GM12865 (cell line): ENCODE measurements around the gene RASA2.

ENCODE experiments used
- DNase-seq: peaks from one replicate; pipeline ENCODE4 v3.0.0; 2010; ENCODE audit warnings: low read depth
- H3K4me3 ChIP-seq: 2 replicates; pipeline ENCODE4 v1.5.1; 2011; ENCODE audit warnings: mild to moderate bottlenecking, low read depth, low read length, control low read depth
- TF ChIP-seq, protein P1 (sequence below): IDR thresholded peaks from 2 replicates; pipeline ENCODE4 v1.5.1; 2011; ENCODE audit warnings: low read length, control low read depth, low read depth, inconsistent platforms; ENCODE audit not compliant: insufficient read depth; ENCODE audit errors: missing control alignments

The RASA2 gene

DNA sequence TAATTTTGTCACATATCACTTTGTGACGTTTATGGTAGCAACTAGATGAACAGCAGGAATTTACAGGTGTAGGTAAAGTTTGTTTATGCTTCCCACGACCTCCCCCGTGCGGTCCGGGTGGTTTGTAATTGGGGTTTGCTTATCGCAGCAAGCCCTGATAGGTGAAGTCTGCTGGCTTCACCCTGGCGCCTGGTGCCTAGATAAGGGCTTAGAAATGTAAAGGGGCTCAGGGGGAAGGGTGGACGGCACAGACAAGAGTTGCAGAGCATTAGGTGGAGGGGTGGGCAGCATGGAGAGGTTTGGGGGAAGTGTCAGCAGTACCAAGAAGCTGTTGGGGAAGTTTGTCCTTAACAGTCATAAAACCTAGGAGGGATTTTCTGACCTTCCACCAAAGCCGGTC lies 143.1 kb downstream of the RASA2 start:
- TF ChIP-seq, protein P1, sequence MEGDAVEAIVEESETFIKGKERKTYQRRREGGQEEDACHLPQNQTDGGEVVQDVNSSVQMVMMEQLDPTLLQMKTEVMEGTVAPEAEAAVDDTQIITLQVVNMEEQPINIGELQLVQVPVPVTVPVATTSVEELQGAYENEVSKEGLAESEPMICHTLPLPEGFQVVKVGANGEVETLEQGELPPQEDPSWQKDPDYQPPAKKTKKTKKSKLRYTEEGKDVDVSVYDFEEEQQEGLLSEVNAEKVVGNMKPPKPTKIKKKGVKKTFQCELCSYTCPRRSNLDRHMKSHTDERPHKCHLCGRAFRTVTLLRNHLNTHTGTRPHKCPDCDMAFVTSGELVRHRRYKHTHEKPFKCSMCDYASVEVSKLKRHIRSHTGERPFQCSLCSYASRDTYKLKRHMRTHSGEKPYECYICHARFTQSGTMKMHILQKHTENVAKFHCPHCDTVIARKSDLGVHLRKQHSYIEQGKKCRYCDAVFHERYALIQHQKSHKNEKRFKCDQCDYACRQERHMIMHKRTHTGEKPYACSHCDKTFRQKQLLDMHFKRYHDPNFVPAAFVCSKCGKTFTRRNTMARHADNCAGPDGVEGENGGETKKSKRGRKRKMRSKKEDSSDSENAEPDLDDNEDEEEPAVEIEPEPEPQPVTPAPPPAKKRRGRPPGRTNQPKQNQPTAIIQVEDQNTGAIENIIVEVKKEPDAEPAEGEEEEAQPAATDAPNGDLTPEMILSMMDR, result no peak
- no peak overlapping the region for H3K4me3 ChIP-seq
- DNase-seq, result no peak

DNA sequence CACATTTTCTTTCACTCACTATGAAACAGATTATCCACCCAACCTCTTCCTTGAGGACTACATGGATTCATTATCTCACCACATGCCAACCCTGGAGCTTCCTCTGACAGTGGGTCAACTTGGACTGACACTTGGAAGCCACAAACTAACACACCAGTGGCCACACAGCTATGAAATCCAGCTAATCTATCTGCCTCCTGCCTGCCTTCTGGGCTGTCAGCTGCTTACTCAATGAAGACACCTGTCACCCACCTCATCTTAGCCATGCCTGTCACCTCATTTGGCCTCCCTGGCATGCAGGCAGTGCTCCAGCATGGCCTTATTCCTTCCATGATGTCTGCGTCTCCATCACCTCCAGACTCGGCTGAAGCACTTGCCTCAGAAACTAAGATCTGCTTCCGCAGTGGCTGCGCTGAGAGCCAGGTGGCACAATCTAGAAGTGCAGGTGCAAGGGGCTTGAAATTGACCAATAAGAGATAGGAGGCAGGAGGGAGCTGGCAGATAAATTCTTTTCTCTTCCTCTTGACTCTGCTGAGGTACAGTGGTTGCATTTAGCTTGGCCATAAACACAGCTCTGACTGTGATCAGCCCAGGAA lies 146.1 kb downstream of the RASA2 start:
- DNase-seq, result no peak
- TF ChIP-seq, protein P1, result no peak
- no peak overlapping the region for H3K4me3 ChIP-seq

DNA sequence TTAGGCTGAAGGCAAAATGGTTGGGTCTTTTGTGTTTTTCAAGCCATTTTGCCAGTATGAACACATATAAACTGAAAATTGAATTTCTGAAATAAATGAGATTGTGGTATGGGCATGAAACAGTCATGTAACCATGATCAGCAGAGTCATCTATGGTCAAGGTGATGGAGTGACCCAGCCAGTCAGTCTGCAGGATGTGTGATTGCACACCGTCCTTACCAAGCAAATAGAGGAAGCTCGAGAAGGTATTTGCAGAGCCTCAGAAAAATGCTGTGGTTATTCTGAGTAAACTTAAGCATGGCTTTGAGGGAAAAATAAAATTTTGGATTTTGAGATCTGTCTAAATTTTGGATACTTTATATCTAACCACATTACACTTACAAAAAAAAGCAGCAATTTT lies 155.4 kb downstream of the RASA2 start:
- TF ChIP-seq, protein P1, result no peak
- DNase-seq, result no peak
- H3K4me3 ChIP-seq, result no peak overlapping the region

DNA sequence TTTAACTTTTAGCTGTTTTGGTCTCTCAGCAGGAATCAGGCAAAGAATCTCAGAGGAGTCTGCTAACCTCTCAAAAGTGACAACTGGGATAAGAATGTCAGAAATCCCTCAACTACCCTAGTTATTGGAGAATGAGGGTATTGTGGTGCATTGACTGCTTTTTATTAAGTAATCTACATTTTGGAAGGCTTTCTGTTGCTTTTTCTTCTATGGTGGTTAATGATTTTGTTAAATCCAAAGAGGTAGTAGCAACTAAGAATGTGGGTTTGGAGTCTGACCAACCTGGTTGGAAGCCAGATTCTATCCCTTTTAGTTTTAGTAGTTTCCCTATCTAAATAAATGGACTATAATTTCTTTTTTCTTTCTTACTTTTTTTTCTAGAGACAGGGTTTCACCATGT lies 156.6 kb downstream of the RASA2 start:
- H3K4me3 ChIP-seq, result no peak overlapping the region
- no peak for DNase-seq
- TF ChIP-seq, protein P1, result no peak

DNA sequence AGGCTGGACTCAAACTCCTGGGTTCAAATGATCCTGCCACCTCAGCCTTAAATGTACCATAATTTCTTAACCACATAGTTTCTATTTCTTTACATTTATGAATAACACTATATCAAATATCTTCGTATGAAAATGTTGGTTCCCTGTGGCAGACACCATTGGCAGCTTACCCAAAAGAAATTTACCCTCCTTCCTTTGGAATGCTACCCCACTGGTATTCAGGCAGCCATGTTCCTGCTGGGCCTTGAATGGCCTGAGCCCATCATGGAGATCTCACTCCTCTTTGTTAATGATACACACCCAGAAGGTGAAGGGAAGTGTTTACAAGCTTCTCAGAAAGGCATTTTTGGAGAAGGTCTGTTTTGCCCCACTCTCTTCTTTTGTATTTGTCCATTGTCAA lies 157.0 kb downstream of the RASA2 start:
- H3K4me3 ChIP-seq, result no peak overlapping the region
- no peak for DNase-seq
- TF ChIP-seq, protein P1, result no peak

DNA sequence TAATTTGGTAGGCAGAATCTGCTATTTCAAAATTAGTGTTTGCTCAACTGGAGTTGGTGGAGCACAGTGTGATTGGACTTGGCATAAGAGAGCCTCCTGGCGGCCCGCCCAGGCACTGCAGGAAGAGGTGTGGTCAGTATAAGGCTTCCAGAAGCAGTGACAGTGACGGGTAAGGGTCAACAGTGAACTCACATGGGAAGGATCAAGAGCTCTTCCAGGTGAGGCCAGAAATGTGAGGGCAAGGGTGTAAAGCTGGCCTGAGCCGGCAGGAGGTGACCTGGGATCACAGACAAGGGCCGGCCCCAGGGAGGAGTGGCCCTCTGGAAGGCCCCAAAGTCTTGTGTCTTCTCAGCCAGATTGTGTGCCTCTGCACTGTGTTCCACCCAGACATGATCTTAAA lies 158.1 kb downstream of the RASA2 start:
- no peak overlapping the region for H3K4me3 ChIP-seq
- peak; percentile 77 for DNase-seq

More for the DNA sequence above, 158.1 kb downstream of the RASA2 start:
- TF ChIP-seq, protein P1, result peak; percentile 95
